DND-41 (cell line): ENCODE data around the gene ILK.

Source experiments
- ATAC-seq: fragments of 200-7000 bp; cut with Tn5 transposase; 3 replicates; pipeline ENCODE4 v1.9.1; 2021; ENCODE audit warnings: low read depth; ENCODE audit not compliant: insufficient read depth
- DNase-seq: peaks from one replicate; pipeline ENCODE4 v3.0.0-alpha.2; 2020
- H2AFZ ChIP-seq: 2 replicates; pipeline ENCODE4 v1.6.0; 2012; ENCODE audit warnings: low read depth, low read length
- H3K27ac ChIP-seq: 2 replicates; pipeline ENCODE4 v1.5.1; 2012; ENCODE audit warnings: low read length, inconsistent platforms
- H3K27me3 ChIP-seq: fragments of 200-600 bp; sonication (generic); 2 replicates; pipeline ENCODE4 v1.6.0; 2012; ENCODE audit warnings: low read length, mild to moderate bottlenecking, inconsistent platforms; ENCODE audit not compliant: insufficient read depth, poor library complexity
- H3K36me3 ChIP-seq: 2 replicates; pipeline ENCODE4 v1.5.1; 2012; ENCODE audit warnings: low read length, inconsistent platforms; ENCODE audit not compliant: insufficient read depth
- H3K4me1 ChIP-seq: 2 replicates; pipeline ENCODE4 v1.5.1; 2012; ENCODE audit warnings: mild to moderate bottlenecking, low read length; ENCODE audit not compliant: insufficient read depth
- H3K4me2 ChIP-seq: 2 replicates; pipeline ENCODE4 v1.6.0; 2012; ENCODE audit warnings: mild to moderate bottlenecking, moderate library complexity, low read length, inconsistent platforms; ENCODE audit not compliant: insufficient read depth
- H3K4me3 ChIP-seq, 2 experiments: fragments of 200-600 bp in 1 of 2; shearing (Covaris generic) in 1 of 2; 2 replicates each; pipeline ENCODE4 v1.5.1; 2012 to 2016; ENCODE audit warnings: inconsistent platforms in 2 of 2, low read length in 2 of 2, mild to moderate bottlenecking in 2 of 2, low read depth in 1 of 2, moderate library complexity in 1 of 2
- H3K79me2 ChIP-seq: 2 replicates; pipeline ENCODE4 v1.6.0; 2012; ENCODE audit warnings: low read length, inconsistent platforms; ENCODE audit not compliant: insufficient read depth
- H3K9ac ChIP-seq: 2 replicates; pipeline ENCODE4 v1.6.0; 2012; ENCODE audit warnings: low read depth, mild to moderate bottlenecking, inconsistent platforms, low read length, moderate library complexity
- H3K9me3 ChIP-seq: 2 replicates; pipeline ENCODE4 v1.5.1; 2012; ENCODE audit warnings: low read length, moderate library complexity, mild to moderate bottlenecking, inconsistent platforms; ENCODE audit not compliant: insufficient read depth, severe bottlenecking
- H4K20me1 ChIP-seq: 2 replicates; pipeline ENCODE4 v1.6.0; 2012; ENCODE audit warnings: low read length; ENCODE audit not compliant: insufficient read depth
- EZH2 ChIP-seq: IDR thresholded peaks from 3 replicates; pipeline ENCODE4 v1.6.1; 2012; ENCODE audit warnings: borderline replicate concordance, low read depth, mild to moderate bottlenecking, moderate library complexity, low read length, inconsistent platforms; ENCODE audit not compliant: severe bottlenecking
- TF ChIP-seq, protein P1 (sequence below): IDR thresholded peaks from 2 replicates; pipeline ENCODE4 v1.5.1; 2012; ENCODE audit warnings: borderline replicate concordance, low read length, moderate library complexity, mild to moderate bottlenecking; ENCODE audit not compliant: poor library complexity, severe bottlenecking; ENCODE audit errors: extremely low read depth

The ILK gene

DNA sequence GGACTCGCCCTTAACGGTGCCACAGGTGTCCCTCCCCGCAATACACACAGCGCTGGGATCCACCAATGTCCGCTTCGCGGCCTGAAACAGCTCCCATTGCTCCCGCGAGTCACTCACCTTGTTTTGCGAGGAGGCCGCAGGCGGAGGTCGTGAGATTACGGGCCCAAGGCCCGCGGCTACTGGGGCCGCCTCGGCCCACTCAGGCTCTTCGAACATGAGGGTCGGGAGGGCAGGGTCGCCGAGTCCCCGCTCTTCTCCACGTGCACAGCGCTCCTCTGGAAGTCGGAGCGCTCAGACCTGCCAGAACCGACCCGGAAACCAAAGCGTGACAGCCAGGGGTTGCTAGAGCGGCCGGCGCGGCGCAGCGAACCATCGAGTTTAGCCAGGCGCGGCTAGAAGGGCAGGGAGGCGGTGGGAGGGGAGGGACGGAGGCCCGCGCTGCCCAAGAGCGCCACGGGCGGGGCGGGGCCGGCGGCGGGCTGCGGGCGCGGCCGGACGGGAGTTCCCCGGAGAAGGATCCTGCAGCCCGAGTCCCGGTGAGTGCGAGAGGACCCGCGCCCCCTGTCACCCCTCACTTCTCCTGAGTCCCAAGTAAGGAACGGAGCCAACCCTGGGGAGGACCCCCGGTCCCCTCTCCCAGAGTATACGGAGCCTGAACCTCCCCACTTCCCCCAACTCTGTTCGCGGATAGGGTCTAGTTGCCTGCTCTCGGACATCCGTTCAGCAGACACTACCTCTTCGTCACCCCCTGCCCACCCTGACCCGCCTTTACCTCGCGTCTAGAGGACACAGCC lies at the start of gene ILK, which contains the start of gene RRP8:
Gene ILK (plus strand): TSS at position 488 of the 794 bp plus-strand sequence. CDS start 498 bp downstream, outside the sequence.
Gene RRP8 (minus strand): TSS at position 330 of the 794 bp plus-strand sequence. CDS start 114 bp downstream, at position 216.
- peak within 1 kb of the TSS; percentile 83 for H2AFZ ChIP-seq
- H3K27ac ChIP-seq: peak within 1 kb of the TSS; percentile 69
- peak; percentile 88 for DNase-seq
- peaks cover 49% of the 10 kb centered on the region for H3K36me3 ChIP-seq
- peaks cover 86% of the 10 kb centered on the region for H3K79me2 ChIP-seq
- peak within 1 kb of the TSS; percentile 73 for H3K9ac ChIP-seq
- H3K4me1 ChIP-seq: peaks cover 58% of the 10 kb centered on the region
- peak; percentile 90 for ATAC-seq
- TF ChIP-seq, protein P1, sequence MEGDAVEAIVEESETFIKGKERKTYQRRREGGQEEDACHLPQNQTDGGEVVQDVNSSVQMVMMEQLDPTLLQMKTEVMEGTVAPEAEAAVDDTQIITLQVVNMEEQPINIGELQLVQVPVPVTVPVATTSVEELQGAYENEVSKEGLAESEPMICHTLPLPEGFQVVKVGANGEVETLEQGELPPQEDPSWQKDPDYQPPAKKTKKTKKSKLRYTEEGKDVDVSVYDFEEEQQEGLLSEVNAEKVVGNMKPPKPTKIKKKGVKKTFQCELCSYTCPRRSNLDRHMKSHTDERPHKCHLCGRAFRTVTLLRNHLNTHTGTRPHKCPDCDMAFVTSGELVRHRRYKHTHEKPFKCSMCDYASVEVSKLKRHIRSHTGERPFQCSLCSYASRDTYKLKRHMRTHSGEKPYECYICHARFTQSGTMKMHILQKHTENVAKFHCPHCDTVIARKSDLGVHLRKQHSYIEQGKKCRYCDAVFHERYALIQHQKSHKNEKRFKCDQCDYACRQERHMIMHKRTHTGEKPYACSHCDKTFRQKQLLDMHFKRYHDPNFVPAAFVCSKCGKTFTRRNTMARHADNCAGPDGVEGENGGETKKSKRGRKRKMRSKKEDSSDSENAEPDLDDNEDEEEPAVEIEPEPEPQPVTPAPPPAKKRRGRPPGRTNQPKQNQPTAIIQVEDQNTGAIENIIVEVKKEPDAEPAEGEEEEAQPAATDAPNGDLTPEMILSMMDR: peak; percentile 18
- TF ChIP-seq EZH2: no peak
- no peaks in the 10 kb centered on the region for H3K9me3 ChIP-seq
- peak within 1 kb of the TSS; percentile 76 for H3K4me2 ChIP-seq
- H3K27me3 ChIP-seq: no peaks in the 10 kb centered on the region
- peaks cover 34% of the 10 kb centered on the region for H4K20me1 ChIP-seq
- peak within 1 kb of the TSS; percentile 57 to 77 for H3K4me3 ChIP-seq

DNA sequence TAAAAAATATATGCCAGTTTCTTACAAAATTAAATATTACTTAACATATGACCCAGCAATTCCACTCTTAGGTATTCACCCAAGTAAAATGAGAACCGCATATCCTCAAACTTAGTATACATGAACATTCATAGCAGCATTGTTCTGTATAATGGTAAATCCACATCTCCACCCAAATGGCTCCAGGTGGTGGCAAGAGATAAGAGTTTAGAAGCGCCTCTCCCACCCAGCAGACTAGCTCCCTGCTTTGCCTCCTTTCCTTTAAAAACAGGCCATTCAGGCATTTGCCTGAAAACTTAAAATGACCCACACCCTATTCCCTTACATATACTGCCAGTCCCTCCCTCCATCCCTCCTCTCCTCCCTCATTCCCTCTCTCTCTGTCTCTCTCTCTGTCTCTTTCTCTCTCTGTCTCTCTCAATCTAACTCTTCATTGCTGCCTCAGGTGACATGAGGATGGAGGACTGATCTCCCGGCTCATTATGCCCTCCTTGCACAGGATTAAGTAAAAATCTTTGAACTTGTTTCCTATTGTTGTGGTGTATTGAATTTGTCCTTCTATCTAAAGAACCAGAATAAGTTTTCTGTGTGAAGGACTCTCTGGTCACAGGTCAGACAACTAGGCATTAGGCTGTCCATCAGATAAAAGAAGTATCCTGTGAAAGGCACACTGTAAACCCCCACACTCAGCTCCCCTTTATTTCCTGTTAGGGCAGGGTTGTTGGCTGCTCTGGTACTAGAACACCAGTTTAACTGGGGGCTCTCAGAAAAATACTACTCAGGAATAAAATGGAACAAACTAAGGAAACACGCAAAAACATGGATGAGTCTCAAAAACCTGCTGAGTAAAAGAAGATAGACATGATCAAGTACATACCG lies 48.5 kb upstream of the ILK start:
- DNase-seq: no peak
- H3K9me3 ChIP-seq: no peaks in the 10 kb centered on the region
- H3K9ac ChIP-seq: no peak overlapping the region
- no peak overlapping the region for H3K4me2 ChIP-seq
- H4K20me1 ChIP-seq: no peaks in the 10 kb centered on the region
- no peak overlapping the region for H3K4me3 ChIP-seq
- H3K79me2 ChIP-seq: no peaks in the 10 kb centered on the region
- H3K36me3 ChIP-seq: no peaks in the 10 kb centered on the region
- no peak for ATAC-seq
- H3K27ac ChIP-seq: no peak overlapping the region
- TF ChIP-seq, protein P1: no peak
- no peak for TF ChIP-seq EZH2
- H3K4me1 ChIP-seq: no peaks in the 10 kb centered on the region
- H3K27me3 ChIP-seq: no peaks in the 10 kb centered on the region
- no peak overlapping the region for H2AFZ ChIP-seq

DNA sequence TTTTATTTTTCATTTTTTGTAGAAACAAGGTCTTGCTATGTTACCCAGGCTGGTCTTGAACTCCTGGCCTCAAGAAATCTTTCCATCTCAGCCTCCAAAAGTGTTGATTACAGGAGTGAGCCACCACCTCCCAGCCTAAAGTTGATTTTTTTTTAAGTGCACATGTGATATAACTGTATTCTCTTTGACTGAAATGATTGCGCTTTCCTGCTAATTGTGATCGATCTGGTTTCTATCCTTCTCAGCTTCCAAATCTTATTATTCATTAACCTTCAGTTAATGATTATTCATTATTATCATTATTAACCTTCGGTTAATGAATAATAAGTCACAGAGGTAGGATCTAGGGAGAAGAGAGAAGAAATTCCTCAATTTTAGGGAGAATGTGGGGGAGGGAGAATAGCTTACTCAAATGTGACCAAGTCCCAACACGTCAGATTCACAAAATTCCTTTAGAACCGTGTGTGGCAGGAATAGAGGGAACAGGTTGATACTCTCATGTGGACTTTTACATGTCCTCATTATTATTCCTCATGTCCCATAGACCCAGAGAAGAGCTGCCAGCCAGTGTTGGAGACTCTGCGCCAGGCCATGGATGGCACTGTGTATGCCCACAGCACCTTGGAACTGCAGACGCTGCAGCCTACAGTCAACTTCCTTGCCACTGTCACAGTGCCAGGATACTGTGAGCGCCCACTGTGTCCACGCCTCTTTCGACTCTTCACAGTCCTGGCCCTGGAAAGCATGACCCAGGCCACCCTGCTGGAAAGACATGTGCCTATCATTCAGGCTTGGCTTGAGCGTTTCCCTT lies 47.2 kb upstream of the ILK start:
- DNase-seq (no peak), ATAC-seq (no peak)
- no peak overlapping the region for H3K9ac ChIP-seq
- H3K9me3 ChIP-seq: no peaks in the 10 kb centered on the region
- H3K4me1 ChIP-seq: no peaks in the 10 kb centered on the region
- H4K20me1 ChIP-seq: no peaks in the 10 kb centered on the region
- H2AFZ ChIP-seq: no peak overlapping the region
- H3K27ac ChIP-seq: no peak overlapping the region
- no peak overlapping the region for H3K4me2 ChIP-seq
- no peaks in the 10 kb centered on the region for H3K27me3 ChIP-seq
- H3K79me2 ChIP-seq: no peaks in the 10 kb centered on the region
- H3K4me3 ChIP-seq: no peak overlapping the region
- no peaks in the 10 kb centered on the region for H3K36me3 ChIP-seq
- no peak for TF ChIP-seq EZH2
- TF ChIP-seq, protein P1: no peak
